ENCODE results near the gene PLPP7. TPM values are rescaled to one million over a fixed set of nuclear protein-coding genes. Genes with fewer than 3 reads are reported as not detected.
"Not testable (repeated sequence)": the region's sequence is repeated elsewhere in the genome, so short reads cannot be mapped to it uniquely, and the experiment has no call there.

The PLPP7 gene
- total and polyA plus RNA-seq, 5 experiments from 2014 or later = 0.45 to 0.86 (median 0.70) TPM; not detected in 1

DNA sequence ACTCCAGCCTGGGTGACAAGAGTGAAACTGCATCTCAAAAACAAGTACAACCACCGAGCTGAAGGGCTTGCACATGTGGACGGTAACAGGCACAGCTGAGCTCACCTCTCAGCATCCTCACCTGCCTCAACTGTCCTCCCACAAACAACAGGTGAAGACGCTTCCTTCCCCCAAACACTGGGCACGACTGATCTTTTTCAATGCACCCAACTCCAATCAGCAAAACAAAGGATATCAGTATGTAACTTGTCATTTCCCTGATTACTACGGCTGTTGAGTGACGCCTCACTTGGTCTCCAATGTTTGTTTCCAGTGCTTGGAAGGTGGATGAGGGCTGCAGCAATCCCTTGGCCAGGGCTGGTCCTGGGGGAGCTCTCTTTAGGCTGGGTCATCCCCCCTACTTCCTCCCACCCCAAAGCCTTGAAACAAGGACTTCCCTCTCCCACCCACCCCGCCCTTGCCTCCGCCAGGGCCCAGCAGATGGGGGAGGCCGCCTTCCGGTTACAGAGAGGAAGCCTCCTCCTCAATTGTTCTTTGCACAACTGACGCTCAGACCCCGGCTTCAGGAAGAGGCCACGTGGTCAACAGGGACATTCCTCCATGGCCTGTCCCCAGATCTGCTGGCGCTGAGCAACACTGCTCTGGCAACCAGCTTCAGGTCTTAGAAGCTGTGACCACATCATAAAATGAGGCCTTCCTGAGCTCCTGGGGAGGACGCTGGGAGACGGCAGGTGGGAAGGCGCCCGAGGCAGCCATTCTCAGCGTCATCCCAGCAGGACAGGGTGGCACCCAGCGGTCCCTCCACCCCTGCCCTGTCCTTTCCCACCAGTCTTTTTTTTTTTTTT, 19.1 kb upstream of the PLPP7 start:
- H3K4me3 Mint-ChIP-seq = peak overlapping the region; percentile 93 to 100 (median 99)
- POLR2A ChIA-PET = interaction anchor here (0.7 to 27.2 kb wide), 11 partner anchors 4 to 469 kb away, joined by 3 to 1403 read pairs (median 4); partner anchors contain the start of genes FAM78A, NUP214 and PLPP7
- H3K36me3 Mint-ChIP-seq = peaks cover 20 to 36% (median 22%) of the 10 kb centered on the region in 3 donors
- peak; percentile 4 to 23 for ATAC-seq
- peaks cover 29 to 81% (median 56%) of the 10 kb centered on the region in 4 donors for H3K4me1 Mint-ChIP-seq
- no peaks in the 10 kb centered on the region for H3K27me3 Mint-ChIP-seq
- peak in 9 of 10 donors; percentile 34 to 66 (median 60) for DNase-seq
- peak overlapping the region; percentile 94 to 100 (median 99) for H3K27ac Mint-ChIP-seq
- no peaks in the 10 kb centered on the region for H3K9me3 Mint-ChIP-seq

DNA sequence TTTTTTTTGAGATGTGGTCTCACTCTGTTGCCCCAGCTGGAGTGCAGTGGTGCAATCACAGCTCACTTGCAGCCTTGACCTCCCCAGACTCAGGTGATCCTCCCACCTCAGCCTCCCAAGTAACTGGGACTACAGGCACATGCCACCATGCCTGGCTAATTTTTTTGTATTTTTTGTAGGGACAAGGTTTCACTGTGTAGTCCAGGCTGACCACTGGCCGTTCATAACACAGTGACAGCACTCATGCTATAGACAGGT, 18.6 kb upstream of the PLPP7 start:
- not testable (repeated sequence) for H3K9me3 Mint-ChIP-seq, H3K27me3 Mint-ChIP-seq, DNase-seq, ATAC-seq
- POLR2A ChIA-PET = interaction anchor here (0.7 to 27.2 kb wide), 8 partner anchors 3 to 468 kb away, joined by 3 to 1403 read pairs (median 8); partner anchors contain the start of genes FAM78A, NUP214 and PLPP7
- H3K4me3 Mint-ChIP-seq = peak overlapping the region; percentile 93 to 100 (median 99)
- H3K4me1 Mint-ChIP-seq = peaks cover 29 to 75% (median 51%) of the 10 kb centered on the region in 4 donors
- H3K27ac Mint-ChIP-seq = peak overlapping the region; percentile 94 to 100 (median 99)
- H3K36me3 Mint-ChIP-seq = peaks cover 26 to 40% (median 27%) of the 10 kb centered on the region in 3 donors

DNA sequence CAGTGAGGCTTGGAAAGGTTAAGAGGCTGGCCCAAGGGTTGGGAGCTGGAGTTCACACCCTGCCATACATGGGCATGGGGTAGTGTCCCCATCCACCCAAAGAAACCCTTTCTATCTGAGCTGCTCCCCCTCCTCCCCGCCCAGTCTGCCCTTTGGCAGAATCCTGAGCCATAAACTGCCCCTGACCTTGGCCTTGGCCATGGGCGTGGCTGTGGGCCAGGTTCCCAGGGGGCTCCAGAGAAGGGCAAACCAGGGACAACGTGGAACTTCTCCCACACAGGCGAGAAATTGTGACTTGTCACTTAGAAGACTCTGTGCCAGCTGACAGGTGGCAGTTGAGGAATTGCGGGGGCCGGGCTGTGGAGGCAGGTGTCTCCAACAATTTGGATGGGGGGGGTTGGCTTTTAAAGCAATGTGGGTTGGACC, 18.0 kb upstream of the PLPP7 start:
- peak overlapping the region; percentile 94 to 100 (median 99) for H3K27ac Mint-ChIP-seq
- no peak for DNase-seq
- peaks cover 31 to 39% (median 31%) of the 10 kb centered on the region in 3 donors for H3K36me3 Mint-ChIP-seq

DNA sequence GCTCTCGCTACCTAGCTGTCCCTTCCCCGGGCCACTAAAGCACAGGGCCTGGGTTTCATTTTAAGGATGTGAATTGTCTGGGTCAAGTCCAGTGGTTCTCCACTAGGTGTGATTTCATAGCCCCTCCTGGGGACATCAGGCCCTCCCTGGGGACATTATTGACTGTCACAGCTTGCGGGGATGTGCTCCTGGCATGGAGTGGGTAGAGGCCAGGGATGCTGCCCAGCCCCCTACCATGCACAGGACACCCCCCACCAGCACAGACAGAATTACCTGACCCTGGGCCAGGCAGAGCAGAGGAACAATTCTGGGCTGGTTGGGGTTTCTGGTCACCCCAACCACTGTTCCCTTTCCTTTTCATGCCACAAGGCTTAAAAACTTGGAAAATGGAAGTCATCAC, 17.3 kb upstream of the PLPP7 start:
- POLR2A ChIA-PET = interaction anchor here (0.5 to 27.2 kb wide), 7 partner anchors 2 to 395 kb away, joined by 3 to 1403 read pairs (median 4); partner anchors contain the start of genes FAM78A and NUP214
- Mint-ChIP-seq H3K4me1 (peaks cover 19 to 62% (median 38%) of the 10 kb centered on the region in 4 donors), H3K4me3 (peak overlapping the region; percentile 93 to 100 (median 99)), H3K9me3 (peaks cover 0 to 2% (median 0%) of the 10 kb centered on the region in 9 donors), H3K27me3 (no peaks in the 10 kb centered on the region), H3K36me3 (peaks cover 31 to 38% (median 31%) of the 10 kb centered on the region in 3 donors), H3K27ac (peak overlapping the region; percentile 94 to 100 (median 99))
- ATAC-seq (no peak), DNase-seq (no peak)

More for the DNA sequence above, 18.0 kb upstream of the PLPP7 start:
- POLR2A ChIA-PET = interaction anchor here (0.5 to 27.2 kb wide), 11 partner anchors 3 to 468 kb away, joined by 3 to 1403 read pairs (median 4); partner anchors contain the start of genes FAM78A, NUP214 and PLPP7
- Mint-ChIP-seq H3K9me3 (peaks cover 0 to 2% (median 0%) of the 10 kb centered on the region in 9 donors), H3K4me1 (peaks cover 23 to 69% (median 45%) of the 10 kb centered on the region in 4 donors), H3K27me3 (no peaks in the 10 kb centered on the region), H3K4me3 (peak overlapping the region; percentile 93 to 100 (median 99))
- ATAC-seq = no peak

DNA sequence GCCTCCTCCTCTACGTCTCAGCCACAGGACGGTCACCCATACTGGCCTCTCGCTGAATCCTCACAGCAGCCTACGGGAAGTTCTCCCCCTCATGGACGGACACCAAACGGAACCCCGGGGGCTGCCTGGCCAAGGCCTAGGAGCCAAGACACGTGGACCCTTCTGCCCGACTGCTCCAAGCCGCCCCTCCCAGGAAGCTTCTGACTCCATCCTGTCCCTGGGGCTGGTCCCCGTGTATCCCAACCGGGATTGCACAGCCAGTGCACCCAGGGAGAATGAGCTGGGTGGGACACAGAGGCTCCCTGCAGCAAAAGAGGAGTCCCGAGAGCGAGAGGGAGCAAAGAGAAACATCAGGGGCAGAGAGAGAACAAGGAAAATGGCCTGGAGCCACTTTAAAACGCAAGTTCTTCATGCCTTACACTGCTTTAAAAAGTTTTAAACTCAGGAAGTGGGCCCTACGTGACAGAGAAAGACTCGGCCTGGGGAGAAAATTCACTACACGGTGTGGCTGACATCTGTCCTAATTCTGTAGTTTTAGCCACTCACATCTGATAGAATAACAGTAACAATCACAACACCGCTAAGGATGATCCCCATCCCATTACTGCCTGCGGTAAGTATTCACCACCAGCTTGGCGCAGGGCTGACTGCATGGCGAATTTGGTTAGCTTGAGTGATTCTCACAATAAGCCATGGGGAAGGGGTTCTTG, 16.2 kb upstream of the PLPP7 start:
- POLR2A ChIA-PET = interaction anchor here (0.6 to 22.5 kb wide), 5 partner anchors 15 to 120 kb away, joined by 3 to 1403 read pairs (median 10); no protein-coding TSS in a partner anchor
- H3K9me3 Mint-ChIP-seq = peaks cover 0 to 2% (median 0%) of the 10 kb centered on the region in 9 donors
- DNase-seq = peak in 1 of 10 donors; percentile 43
- H3K27ac Mint-ChIP-seq = peak overlapping the region; percentile 94 to 100 (median 98)
- H3K4me1 Mint-ChIP-seq = peaks cover 22 to 57% (median 37%) of the 10 kb centered on the region in 4 donors
- H3K36me3 Mint-ChIP-seq = peaks cover 31 to 38% (median 31%) of the 10 kb centered on the region in 3 donors
- peak overlapping the region; percentile 93 to 100 (median 99) for H3K4me3 Mint-ChIP-seq
- ATAC-seq = no peak
- no peaks in the 10 kb centered on the region for H3K27me3 Mint-ChIP-seq

DNA sequence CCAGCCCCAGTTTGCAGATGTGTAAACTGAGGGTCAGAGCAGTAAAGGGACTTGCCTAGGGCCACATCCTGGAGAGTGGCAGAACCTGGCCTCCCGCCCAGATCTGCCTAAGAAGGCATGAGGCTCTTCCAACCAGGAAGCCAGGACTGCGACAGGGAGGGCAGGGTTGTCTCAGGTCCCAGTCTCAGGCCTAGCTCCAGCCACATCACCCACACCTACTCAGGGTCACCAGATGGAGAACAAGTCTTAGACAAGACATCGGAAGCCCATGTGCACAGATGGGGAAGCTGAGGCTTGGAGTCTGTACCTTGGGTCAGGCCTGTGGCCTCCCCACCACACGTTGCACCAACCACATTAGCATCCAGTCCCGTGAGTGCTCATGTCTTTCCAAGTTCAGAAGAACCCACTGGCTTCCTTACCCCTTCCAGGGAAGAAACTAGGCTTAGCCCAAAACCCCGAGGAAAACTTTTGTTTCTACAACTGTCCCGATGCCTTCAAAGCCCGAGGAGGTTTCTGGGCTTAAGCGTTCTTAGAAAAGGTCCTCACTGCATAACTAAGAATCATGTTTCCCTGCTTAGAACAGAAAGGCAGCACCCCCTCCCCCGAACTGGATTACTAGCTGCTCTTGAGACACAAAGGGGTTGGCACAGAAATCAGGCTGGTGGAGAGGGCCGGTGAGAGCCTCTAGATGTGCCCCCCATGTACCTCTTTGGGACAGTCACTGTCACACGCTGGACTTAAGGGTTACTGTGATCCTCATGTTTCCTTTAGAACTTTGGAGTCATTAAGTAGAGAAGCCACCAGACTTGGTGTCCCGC, 15.5 kb upstream of the PLPP7 start:
- H3K4me3 Mint-ChIP-seq = peak overlapping the region; percentile 93 to 100 (median 99)
- POLR2A ChIA-PET = interaction anchor here (0.6 to 22.5 kb wide), 10 partner anchors 15 to 967 kb away, joined by 3 to 1403 read pairs (median 4); partner anchors contain the start of gene PLPP7
- peaks cover 31 to 38% (median 31%) of the 10 kb centered on the region in 3 donors for H3K36me3 Mint-ChIP-seq
- ATAC-seq = no peak
- H3K27ac Mint-ChIP-seq = peak overlapping the region; percentile 94 to 100 (median 98)
- H3K4me1 Mint-ChIP-seq = peaks cover 26 to 58% (median 40%) of the 10 kb centered on the region in 4 donors
- H3K9me3 Mint-ChIP-seq = peaks cover 0 to 2% (median 0%) of the 10 kb centered on the region in 9 donors
- no peak for DNase-seq
- no peaks in the 10 kb centered on the region for H3K27me3 Mint-ChIP-seq

DNA sequence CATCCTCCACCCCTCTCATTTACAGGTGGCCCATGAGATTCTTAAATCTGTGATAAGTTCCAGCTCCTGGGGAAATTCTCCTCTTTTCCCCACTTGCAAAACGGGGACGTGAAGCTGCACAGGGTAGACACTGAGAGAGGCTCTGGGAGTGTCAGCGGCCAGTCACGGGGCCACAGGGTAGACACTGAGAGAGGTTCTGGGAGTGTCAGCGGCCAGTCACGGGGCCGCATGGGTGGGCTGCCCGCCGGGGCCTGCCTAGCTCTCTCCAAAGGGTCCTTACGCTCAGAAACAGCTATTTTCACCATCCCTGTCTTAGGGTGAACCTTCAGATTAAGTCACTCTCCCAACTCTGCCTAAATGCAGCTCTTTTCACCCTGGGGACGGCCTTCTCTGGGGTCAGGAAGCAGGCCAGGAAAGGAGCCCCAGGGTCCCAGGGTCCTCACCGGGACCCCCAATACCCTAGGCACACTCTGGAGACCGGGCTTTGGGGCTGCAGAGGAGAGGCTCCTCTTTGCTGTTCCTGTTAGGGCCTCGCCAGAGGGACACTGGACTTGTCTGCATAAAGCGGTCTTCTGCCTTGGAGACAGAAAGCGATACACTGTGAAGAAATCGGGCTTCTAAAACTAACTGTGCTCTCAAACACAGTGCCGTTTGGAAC, 14.7 kb upstream of the PLPP7 start:
- Mint-ChIP-seq H3K4me1 (peaks cover 23 to 58% (median 39%) of the 10 kb centered on the region in 4 donors), H3K9me3 (peaks cover 0 to 2% (median 0%) of the 10 kb centered on the region in 9 donors), H3K27me3 (no peaks in the 10 kb centered on the region), H3K27ac (peak overlapping the region; percentile 94 to 100 (median 98)), H3K36me3 (peaks cover 31 to 38% (median 31%) of the 10 kb centered on the region in 3 donors), H3K4me3 (peak overlapping the region; percentile 93 to 100 (median 99))
- no peak for DNase-seq
- ATAC-seq = no peak
- POLR2A ChIA-PET = interaction anchor here (0.9 to 22.5 kb wide), 10 partner anchors 15 to 967 kb away, joined by 3 to 1403 read pairs (median 4); partner anchors contain the start of gene PLPP7

DNA sequence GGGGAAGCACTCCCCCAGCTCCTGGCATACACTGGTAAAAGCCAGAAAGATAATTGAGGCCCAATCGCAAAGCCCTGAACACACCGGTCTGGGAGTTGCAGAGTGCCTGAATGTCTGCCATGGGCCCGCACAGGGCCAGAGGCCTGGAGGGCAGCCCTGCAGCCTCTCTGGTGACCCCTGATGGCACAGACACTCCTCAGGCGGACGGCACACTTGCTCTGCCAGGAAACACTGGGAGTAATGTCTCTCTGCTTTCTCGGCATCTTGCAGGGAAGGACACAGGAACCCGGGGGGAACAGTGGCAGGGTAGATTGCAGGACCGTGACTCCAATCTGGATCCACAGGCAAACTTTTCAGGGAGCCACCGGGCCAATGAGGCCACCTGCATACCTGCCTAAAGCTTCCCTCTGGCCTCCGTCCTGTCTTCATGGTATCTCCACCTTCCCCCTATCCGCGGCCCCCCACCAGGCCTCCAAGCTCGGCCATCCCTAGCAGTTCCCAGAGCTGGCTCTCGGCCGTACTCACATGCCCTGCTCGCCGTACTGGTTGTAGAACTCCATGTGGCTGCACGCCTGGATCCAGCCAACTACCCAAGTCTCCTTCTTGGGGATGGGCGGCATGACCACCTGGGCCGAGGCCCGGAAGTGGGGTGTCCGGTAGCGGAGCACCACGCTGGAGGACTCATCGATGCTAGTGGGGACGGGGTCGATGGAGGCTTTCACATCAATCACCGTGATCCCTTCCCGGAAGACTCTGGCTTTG, 14.0 kb upstream of the PLPP7 start:
- H3K27ac Mint-ChIP-seq = peak overlapping the region; percentile 94 to 100 (median 98)
- peaks cover 31 to 38% (median 31%) of the 10 kb centered on the region in 3 donors for H3K36me3 Mint-ChIP-seq
- peak overlapping the region; percentile 93 to 100 (median 99) for H3K4me3 Mint-ChIP-seq
- peaks cover 19 to 52% (median 33%) of the 10 kb centered on the region in 4 donors for H3K4me1 Mint-ChIP-seq
- POLR2A ChIA-PET = interaction anchor here (0.5 to 22.5 kb wide), 8 partner anchors 17 to 225 kb away, joined by 3 to 1403 read pairs (median 6); no protein-coding TSS in a partner anchor
- ATAC-seq (no peak), DNase-seq (peak in 1 of 10 donors; percentile 22)
- H3K27me3 Mint-ChIP-seq = no peaks in the 10 kb centered on the region
- peaks cover 0 to 2% (median 0%) of the 10 kb centered on the region in 9 donors for H3K9me3 Mint-ChIP-seq

DNA sequence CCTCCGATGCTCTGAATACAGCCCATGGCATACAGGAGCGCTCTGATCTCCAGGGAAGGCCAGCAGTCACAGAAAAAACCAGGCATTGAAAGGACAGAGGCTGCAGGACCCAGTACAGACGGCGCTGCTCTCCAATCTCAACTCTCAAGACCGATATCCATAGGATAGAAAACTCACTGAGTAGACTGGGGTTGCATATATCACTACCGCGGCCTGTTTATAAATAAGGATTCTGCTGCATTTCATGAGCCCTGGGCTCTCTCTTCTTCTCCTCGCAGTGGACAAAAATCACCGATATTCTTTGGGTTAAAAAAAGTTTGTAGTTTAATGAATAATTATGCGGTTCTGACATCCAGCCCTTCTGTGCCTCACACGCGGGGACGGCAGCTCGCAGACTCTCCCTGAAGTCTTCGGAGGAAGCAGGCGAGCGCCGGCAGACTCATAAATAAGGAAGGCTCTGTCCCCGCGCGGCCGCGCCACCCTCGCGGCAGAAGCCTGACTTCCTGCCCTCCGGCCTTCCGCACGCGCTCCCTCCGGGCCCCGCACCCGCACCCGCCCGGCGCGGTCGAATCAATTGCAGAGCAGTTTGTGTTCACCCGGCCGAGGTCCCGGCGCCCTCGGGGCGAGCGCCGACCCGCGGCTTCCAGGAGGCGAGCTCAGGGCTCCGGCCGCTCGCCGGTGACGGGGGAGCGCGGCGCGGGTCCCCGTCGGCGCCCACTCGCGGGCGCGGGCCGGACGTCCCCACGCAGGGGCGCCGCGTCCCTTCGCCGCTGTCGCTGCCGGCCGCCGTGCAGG, 13.2 kb upstream of the PLPP7 start, which contains the start of gene FAM78A:
Gene FAM78A (minus strand): TSS at position 417 of the 795 bp plus-strand sequence. CDS start 331 bp downstream, at position 86.
- H3K4me1 Mint-ChIP-seq = peaks cover 18 to 47% (median 26%) of the 10 kb centered on the region in 4 donors
- peak within 1 kb of the TSS; percentile 94 to 100 (median 98) for H3K27ac Mint-ChIP-seq
- ATAC-seq (peak; percentile 2 to 8), DNase-seq (peak in 6 of 10 donors; percentile 36 to 56 (median 46))
- peaks cover 31 to 36% (median 31%) of the 10 kb centered on the region in 3 donors for H3K36me3 Mint-ChIP-seq
- no peaks in the 10 kb centered on the region for H3K27me3 Mint-ChIP-seq
- peaks cover 0 to 2% (median 0%) of the 10 kb centered on the region in 9 donors for H3K9me3 Mint-ChIP-seq
- POLR2A ChIA-PET = interaction anchor here (0.5 to 22.5 kb wide), 9 partner anchors 18 to 450 kb away, joined by 3 to 1403 read pairs (median 5); no protein-coding TSS in a partner anchor
- peak within 1 kb of the TSS; percentile 93 to 100 (median 99) for H3K4me3 Mint-ChIP-seq

Data from naive thymus-derived CD8-positive, alpha-beta T cell (primary cell).